Neural cell (in vitro differentiated cells): Measurements from ENCODE around the gene ZNF276. TPM values are rescaled to one million over a fixed set of nuclear protein-coding genes. Genes with fewer than 3 reads are reported as not detected.

Experiments used
- H2AFZ ChIP-seq: fragments of 200-600, 300-800 bp; sonication (generic), shearing (Covaris generic); 2 replicates; pipeline ENCODE4 v1.6.0; 2014; ENCODE audit warnings: low read depth, mild to moderate bottlenecking, antibody characterized with exemption, low read length, moderate library complexity
- H3F3A ChIP-seq: fragments of 200-600 bp; shearing (Covaris generic); 2 replicates; pipeline ENCODE4 v1.6.1; 2016; ENCODE audit warnings: mild to moderate bottlenecking, moderate library complexity, mixed read lengths, antibody characterized with exemption, low read length; ENCODE audit not compliant: insufficient read depth, poor library complexity, severe bottlenecking
- H3K27ac ChIP-seq: fragments of 200-600, 300-800 bp; sonication (generic), shearing (Covaris generic); 2 replicates; pipeline ENCODE4 v1.5.1; 2014; ENCODE audit warnings: mild to moderate bottlenecking, low read length, moderate library complexity
- H3K27me3 ChIP-seq: fragments of 300-800, 200-600 bp; sonication (generic), shearing (Covaris generic); 2 replicates; pipeline ENCODE4 v1.6.0; 2014; ENCODE audit warnings: mild to moderate bottlenecking, low read depth, low read length, moderate library complexity; ENCODE audit not compliant: insufficient read depth
- H3K36me3 ChIP-seq: fragments of 300-800, 200-600 bp; sonication (generic), shearing (Covaris generic); 2 replicates; pipeline ENCODE4 v1.5.1; 2014; ENCODE audit warnings: mild to moderate bottlenecking, antibody characterized with exemption, low read length, moderate library complexity; ENCODE audit not compliant: insufficient read depth
- H3K4me2 ChIP-seq: fragments of 300-800, 200-600 bp; sonication (generic), shearing (Covaris generic); 2 replicates; pipeline ENCODE4 v1.6.0; 2014; ENCODE audit warnings: mild to moderate bottlenecking, low read length
- H3K4me3 ChIP-seq: fragments of 300-800, 200-600 bp; sonication (generic), shearing (Covaris generic); 2 replicates; pipeline ENCODE4 v1.5.1; 2014; ENCODE audit warnings: mild to moderate bottlenecking, low read length, moderate library complexity
- H3K79me2 ChIP-seq: fragments of 200-600 bp; shearing (Covaris generic); replicated peaks from 2 replicates; pipeline ENCODE4 v1.6.0; 2014; ENCODE audit warnings: mild to moderate bottlenecking, low read length, moderate library complexity; ENCODE audit not compliant: insufficient read depth
- H3K9ac ChIP-seq: fragments of 300-800, 200-600 bp; sonication (generic), shearing (Covaris generic); 2 replicates; pipeline ENCODE4 v1.6.1; 2016; ENCODE audit warnings: mild to moderate bottlenecking, low read length, mixed read lengths
- H3K9me2 ChIP-seq: fragments of 200-600 bp; shearing (Covaris generic); 2 replicates; pipeline ENCODE4 v1.6.1; 2016; ENCODE audit warnings: mild to moderate bottlenecking, low read length, mixed read lengths; ENCODE audit not compliant: insufficient read depth
- H3K9me3 ChIP-seq: fragments of 200-600, 300-800 bp; sonication (generic), shearing (Covaris generic); 2 replicates; pipeline ENCODE4 v1.6.1; 2016; ENCODE audit warnings: mild to moderate bottlenecking, mixed run types, low read length, moderate library complexity, mixed read lengths
- H4K20me1 ChIP-seq: fragments of 200-600 bp; shearing (Covaris generic); 2 replicates; pipeline ENCODE4 v1.6.1; 2016; ENCODE audit warnings: mild to moderate bottlenecking, mixed run types; ENCODE audit not compliant: insufficient read depth
- EP300 ChIP-seq: fragments of 450-650 bp; conservative IDR thresholded peaks from 2 replicates; pipeline ENCODE4 v1.6.1; 2014; ENCODE audit warnings: antibody characterized with exemption, mild to moderate bottlenecking, moderate library complexity; ENCODE audit not compliant: poor library complexity, severe bottlenecking
- EZH2 ChIP-seq: fragments of 200-600, 300-800 bp; shearing (Covaris generic), sonication (generic); IDR thresholded peaks from 2 replicates; pipeline ENCODE4 v1.6.1; 2014; ENCODE audit warnings: antibody characterized with exemption, low read length, borderline replicate concordance, mild to moderate bottlenecking; ENCODE audit not compliant: insufficient read depth, poor library complexity, severe bottlenecking
- MXI1 ChIP-seq: fragments of 450-650 bp; conservative IDR thresholded peaks from 2 replicates; pipeline ENCODE4 v1.6.1; 2014; ENCODE audit warnings: antibody characterized with exemption, mild to moderate bottlenecking; ENCODE audit not compliant: poor library complexity, severe bottlenecking
- POLR2AphosphoS5 ChIP-seq: IDR thresholded peaks from 2 replicates; pipeline ENCODE4 v1.6.1; 2012
- RAD21 ChIP-seq: fragments of 450-650 bp; conservative IDR thresholded peaks from 2 replicates; pipeline ENCODE4 v1.6.1; 2014; ENCODE audit warnings: antibody characterized with exemption, mild to moderate bottlenecking, moderate library complexity
- SMC3 ChIP-seq: fragments of 450-650 bp; conservative IDR thresholded peaks from 2 replicates; pipeline ENCODE4 v1.6.1; 2014; ENCODE audit warnings: antibody characterized with exemption, mild to moderate bottlenecking, moderate library complexity; ENCODE audit not compliant: poor library complexity
- TAF1 ChIP-seq: IDR thresholded peaks from 2 replicates; pipeline ENCODE4 v1.6.1; 2012; ENCODE audit warnings: low read depth
- polyA plus RNA-seq: library from polyadenylated mRNA; depleted of rRNA; stranded (reverse); fragments of >200 nt; gene quantifications from 2 replicates; pipeline ENCODE4 v1.2.3, GENCODE V29; 2014
- TF ChIP-seq, protein P1 (sequence below): fragments of 450-650 bp; IDR thresholded peaks from 2 replicates; pipeline ENCODE4 v1.5.1; 2014; ENCODE audit warnings: antibody characterized with exemption, mild to moderate bottlenecking, moderate library complexity; ENCODE audit not compliant: poor library complexity, severe bottlenecking
- TF ChIP-seq, protein P2 (sequence below): IDR thresholded peaks from 2 replicates; pipeline ENCODE4 v1.6.1; 2012; ENCODE audit warnings: borderline replicate concordance

ZNF276 gene
- polyA plus RNA-seq, 1 donor from 2014 or later: 35.4 TPM

DNA sequence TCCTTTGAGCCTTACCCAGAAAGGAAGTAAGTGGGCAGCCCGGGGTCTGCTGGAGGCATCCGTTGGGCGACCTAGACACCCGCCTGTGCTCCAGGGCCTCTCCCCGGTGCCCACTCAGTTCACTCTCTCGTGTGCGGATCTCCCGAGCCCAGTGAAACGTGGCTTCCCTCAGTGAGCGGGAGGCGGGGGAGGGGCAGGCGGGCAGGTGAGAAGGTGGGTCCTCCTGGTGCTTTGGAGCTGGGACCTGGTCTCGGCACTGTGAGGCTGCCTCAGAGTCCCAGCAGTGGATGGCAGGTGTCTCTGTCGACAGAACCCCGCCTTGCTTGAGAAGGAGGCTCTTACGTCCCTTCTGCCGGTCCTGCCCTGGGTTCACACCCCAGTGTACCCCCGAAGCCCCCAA lies 8.0 kb downstream of the ZNF276 start:
- Histone ChIP-seq H3K4me2 (no peak overlapping the region), H3K27ac (no peak overlapping the region), H4K20me1 (no peaks in the 10 kb centered on the region), H3K9me2 (no peaks in the 10 kb centered on the region), H3K9ac (no peak overlapping the region), H3K79me2 (no peaks in the 10 kb centered on the region), H3F3A (no peaks in the 10 kb centered on the region), H3K9me3 (no peaks in the 10 kb centered on the region), H3K4me3 (no peak overlapping the region), H3K36me3 (no peaks in the 10 kb centered on the region), H2AFZ (no peak overlapping the region), H3K27me3 (no peaks in the 10 kb centered on the region)
- TF ChIP-seq RAD21 (no peak), EZH2 (no peak)
- TF ChIP-seq, protein P1, sequence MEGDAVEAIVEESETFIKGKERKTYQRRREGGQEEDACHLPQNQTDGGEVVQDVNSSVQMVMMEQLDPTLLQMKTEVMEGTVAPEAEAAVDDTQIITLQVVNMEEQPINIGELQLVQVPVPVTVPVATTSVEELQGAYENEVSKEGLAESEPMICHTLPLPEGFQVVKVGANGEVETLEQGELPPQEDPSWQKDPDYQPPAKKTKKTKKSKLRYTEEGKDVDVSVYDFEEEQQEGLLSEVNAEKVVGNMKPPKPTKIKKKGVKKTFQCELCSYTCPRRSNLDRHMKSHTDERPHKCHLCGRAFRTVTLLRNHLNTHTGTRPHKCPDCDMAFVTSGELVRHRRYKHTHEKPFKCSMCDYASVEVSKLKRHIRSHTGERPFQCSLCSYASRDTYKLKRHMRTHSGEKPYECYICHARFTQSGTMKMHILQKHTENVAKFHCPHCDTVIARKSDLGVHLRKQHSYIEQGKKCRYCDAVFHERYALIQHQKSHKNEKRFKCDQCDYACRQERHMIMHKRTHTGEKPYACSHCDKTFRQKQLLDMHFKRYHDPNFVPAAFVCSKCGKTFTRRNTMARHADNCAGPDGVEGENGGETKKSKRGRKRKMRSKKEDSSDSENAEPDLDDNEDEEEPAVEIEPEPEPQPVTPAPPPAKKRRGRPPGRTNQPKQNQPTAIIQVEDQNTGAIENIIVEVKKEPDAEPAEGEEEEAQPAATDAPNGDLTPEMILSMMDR: no peak

DNA sequence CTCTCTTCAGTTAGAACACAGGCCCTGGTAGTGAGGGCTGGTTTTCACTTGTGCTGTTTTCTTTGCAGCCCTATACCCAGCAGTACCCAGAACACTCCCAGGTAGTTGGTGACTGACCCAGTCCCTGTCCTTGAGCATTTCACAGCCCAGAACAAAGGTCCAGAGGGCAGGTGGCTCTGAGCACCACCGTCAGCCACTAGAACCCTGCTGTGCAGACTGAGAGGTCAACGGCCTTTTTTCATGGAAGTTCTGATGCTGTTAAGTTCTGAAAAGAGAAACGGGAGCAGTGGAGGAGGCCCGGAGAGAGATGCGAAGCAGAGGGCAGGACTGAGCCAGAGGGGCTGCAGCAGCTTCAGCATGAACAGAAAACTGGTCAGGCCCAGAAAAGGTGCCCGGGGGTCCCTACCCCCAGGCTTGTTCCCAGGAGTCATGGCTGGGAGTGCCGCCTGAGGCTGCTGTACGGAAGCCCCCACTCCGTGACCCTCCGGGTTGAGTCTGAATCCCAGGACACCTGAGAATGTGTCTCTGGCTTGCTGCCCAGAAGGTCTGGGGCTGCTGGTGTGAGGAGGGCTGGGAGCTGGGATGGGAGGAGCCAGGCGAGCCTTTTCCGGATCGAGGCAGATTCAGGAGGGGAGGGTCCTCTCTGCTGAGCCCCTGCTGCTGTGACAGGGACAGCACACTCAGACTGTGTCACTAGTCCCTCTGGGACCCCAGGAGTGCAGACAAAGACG lies 8.7 kb downstream of the ZNF276 start:
- TF ChIP-seq EP300 (no peak), RAD21 (no peak), POLR2AphosphoS5 (no peak), TAF1 (no peak), SMC3 (no peak), MXI1 (no peak), EZH2 (no peak)
- TF ChIP-seq, protein P2, sequence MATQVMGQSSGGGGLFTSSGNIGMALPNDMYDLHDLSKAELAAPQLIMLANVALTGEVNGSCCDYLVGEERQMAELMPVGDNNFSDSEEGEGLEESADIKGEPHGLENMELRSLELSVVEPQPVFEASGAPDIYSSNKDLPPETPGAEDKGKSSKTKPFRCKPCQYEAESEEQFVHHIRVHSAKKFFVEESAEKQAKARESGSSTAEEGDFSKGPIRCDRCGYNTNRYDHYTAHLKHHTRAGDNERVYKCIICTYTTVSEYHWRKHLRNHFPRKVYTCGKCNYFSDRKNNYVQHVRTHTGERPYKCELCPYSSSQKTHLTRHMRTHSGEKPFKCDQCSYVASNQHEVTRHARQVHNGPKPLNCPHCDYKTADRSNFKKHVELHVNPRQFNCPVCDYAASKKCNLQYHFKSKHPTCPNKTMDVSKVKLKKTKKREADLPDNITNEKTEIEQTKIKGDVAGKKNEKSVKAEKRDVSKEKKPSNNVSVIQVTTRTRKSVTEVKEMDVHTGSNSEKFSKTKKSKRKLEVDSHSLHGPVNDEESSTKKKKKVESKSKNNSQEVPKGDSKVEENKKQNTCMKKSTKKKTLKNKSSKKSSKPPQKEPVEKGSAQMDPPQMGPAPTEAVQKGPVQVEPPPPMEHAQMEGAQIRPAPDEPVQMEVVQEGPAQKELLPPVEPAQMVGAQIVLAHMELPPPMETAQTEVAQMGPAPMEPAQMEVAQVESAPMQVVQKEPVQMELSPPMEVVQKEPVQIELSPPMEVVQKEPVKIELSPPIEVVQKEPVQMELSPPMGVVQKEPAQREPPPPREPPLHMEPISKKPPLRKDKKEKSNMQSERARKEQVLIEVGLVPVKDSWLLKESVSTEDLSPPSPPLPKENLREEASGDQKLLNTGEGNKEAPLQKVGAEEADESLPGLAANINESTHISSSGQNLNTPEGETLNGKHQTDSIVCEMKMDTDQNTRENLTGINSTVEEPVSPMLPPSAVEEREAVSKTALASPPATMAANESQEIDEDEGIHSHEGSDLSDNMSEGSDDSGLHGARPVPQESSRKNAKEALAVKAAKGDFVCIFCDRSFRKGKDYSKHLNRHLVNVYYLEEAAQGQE: no peak
- TF ChIP-seq, protein P1: no peak
- H3K79me2 ChIP-seq: no peaks in the 10 kb centered on the region
- H2AFZ ChIP-seq: no peak overlapping the region
- no peaks in the 10 kb centered on the region for H4K20me1 ChIP-seq
- H3K9me3 ChIP-seq: no peaks in the 10 kb centered on the region
- no peak overlapping the region for H3K4me2 ChIP-seq
- no peak overlapping the region for H3K27ac ChIP-seq
- no peaks in the 10 kb centered on the region for H3F3A ChIP-seq
- H3K9ac ChIP-seq: no peak overlapping the region
- H3K4me3 ChIP-seq: no peak overlapping the region
- H3K9me2 ChIP-seq: no peaks in the 10 kb centered on the region
- H3K36me3 ChIP-seq: no peaks in the 10 kb centered on the region
- no peaks in the 10 kb centered on the region for H3K27me3 ChIP-seq
